Stimulated activated CD8-positive, alpha-beta memory T cell treated with anti-CD3 and anti-CD28 coated beads, Interleukin-15, amount 100 ng/mL, for 1 hour (primary cell): Measurements from ENCODE around the gene IL1R2.

Experiments
- DNase-seq: peaks from one replicate; pipeline ENCODE4 v3.0.0-alpha.2; 2020; ENCODE audit warnings: low read depth

The IL1R2 gene

DNA sequence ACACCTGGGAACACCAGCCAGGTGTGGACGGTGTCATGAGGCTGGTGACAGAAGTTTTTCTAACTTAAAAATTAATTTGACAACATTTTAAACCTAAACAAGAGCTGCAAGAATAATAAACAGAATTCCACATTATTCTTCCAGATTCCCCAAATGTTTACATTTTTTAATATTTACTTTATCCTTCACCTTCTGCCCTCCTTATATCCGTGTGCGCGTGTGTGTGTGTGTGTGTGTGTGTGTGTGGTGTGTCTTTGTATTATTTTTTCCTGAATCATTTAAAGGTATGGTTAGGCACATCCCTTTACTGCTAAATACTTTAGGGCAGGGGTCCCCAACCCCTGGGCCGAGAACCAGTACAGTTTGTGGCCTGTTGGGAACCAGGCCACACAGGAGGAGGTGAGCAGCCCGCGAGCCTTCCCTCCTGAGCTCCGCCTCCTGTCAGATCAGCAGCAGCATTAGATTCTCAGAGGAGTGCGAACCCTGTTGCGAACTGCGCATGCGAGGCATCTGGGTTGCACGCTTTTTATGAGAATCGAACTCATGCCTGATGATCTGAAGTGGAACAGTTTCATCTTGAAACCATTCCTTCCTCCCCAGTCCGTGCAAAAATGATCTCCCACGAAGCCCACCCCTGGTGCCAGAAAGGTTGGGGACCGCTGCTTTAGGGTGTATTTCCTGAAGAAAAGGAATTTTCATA, 16.4 kb upstream of the IL1R2 start:
- DNase-seq = no peak

- no peak for DNase-seq
These were observed 14.9 kb upstream of the IL1R2 start for GRCh38 chr2:101976891-101977290.

DNA sequence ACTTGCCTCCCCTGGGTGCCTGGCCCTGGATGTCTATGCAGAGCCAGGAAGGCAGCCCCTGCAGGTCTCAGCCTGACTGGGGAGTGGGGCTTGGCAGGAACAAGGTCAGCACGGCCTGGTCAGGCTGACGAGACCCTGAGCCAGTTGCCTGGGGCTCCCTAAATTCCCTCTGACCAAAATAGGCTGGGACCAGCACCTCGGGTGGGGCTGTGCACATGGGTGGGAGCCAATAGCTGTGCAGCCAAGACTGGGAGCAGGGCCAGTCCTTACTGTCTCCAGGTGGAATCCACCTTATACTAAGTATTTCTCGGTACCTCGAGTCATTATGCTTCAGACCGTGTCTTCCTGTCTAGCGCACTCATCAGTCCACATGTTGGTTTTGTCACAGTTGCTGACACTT, 11.4 kb upstream of the IL1R2 start:
- no peak for DNase-seq

DNA sequence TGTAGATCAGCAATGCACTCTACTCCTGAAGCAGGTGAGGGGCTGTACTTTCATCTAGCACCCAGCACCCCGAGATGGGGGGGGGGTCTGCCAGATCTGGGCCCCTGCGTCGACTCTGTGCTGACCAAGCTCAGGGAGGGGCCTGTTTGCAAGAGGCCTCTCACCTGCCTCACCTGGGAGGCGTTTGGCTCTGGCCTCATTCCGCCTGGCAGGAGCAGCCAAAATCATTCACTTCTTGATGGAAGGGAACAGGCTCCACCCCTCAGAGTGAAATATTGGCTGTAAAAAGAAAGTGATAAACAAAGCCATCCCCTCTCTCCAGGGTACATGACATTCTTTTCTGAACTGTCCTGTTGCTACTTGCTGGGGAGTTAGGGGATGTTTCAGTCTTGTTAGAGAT, 10.7 kb upstream of the IL1R2 start:
- no peak for DNase-seq

DNA sequence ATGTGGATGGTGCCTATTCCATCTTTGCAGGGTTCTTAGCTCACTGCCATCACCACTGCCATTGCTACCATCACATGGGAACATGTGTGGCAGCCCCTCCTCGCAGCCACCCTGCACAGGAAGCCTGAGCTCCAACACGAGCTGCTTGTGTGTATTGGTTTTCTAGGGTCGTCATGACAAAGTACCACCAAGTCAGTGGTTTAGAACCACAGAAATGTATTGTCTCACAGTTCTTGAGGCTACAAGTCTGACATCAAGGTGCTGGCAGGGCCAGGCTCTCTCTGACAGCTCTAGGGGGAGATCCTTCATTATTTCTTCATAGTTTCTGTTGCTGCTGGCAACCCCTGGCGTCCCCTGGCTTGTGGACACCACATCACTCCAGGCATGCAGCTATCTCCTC, 10.3 kb upstream of the IL1R2 start:
- no peak for DNase-seq

DNA sequence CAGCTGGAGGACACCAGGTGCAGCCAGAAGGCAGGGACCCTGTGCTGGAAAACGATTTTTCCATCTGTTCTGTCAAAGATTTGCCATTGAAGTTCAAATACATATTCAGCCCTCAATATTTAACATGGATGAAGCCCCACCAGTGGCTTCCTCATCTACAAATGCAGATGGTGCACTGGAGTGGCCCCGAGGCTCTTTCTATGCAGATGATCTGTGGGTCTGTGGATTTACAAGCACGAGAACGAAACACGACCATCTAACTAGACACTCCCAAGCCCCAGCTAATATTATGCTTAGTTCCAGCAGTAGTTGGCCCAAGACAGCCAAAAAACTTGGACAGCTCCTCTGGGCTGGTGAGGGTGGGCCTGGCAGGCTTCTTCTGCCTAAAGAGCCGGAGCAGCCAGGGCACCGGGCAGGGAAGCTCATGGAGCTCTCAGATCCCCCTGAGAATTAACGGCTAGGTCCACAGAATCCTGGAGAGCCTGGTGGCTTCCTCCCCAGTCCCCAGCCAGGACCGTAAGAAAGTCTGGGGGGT, 9.2 kb upstream of the IL1R2 start:
- no peak for DNase-seq

DNA sequence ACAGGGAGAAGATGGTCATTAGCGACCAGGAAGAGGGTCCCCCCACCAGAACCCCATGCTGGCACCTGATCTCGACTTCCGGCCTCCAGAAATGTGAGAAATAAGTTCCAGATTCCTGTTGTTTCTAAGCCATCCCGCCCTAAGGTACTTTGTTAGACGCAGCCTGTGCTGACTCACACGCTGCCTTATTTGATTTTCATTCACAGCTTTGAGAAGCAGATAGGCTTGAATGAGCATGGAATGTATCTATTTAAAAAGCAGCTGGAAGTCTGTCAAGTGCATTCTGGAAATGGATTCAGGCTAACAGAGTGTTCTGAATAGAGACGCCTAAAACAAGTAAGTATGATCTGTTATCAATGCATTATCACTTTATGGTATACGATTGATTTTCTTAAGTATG, 8.3 kb upstream of the IL1R2 start:
- DNase-seq = no peak

DNA sequence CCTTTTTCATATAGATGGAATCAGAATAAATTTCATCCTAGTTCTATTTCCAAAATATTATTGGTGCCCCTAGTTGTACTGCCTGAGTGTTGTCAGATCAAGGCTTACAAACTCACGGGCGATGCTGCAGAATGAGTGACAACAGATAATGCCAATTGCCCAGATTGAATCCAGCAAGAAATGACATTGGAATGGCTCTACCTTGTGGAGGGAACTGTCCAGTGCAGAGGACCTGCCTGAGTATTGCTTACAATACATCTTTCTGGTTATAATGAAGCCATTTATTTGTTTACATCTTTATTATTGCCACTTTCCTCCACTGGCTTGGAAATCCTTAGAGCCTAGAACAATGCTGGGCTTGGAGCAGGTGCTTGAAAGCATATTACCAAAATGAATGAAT, 7.8 kb upstream of the IL1R2 start:
- no peak for DNase-seq

GRCh38 chr2:101984656-101985055, 7.1 kb upstream of the IL1R2 start:
- no peak for DNase-seq

- DNase-seq = no peak
These were observed 6.5 kb upstream of the IL1R2 start for GRCh38 chr2:101985101-101985792.

GRCh38 chr2:101985793-101986164, 6.0 kb upstream of the IL1R2 start:
- DNase-seq = no peak

- no peak for DNase-seq
These were observed 5.4 kb upstream of the IL1R2 start for GRCh38 chr2:101986376-101986775.

DNA sequence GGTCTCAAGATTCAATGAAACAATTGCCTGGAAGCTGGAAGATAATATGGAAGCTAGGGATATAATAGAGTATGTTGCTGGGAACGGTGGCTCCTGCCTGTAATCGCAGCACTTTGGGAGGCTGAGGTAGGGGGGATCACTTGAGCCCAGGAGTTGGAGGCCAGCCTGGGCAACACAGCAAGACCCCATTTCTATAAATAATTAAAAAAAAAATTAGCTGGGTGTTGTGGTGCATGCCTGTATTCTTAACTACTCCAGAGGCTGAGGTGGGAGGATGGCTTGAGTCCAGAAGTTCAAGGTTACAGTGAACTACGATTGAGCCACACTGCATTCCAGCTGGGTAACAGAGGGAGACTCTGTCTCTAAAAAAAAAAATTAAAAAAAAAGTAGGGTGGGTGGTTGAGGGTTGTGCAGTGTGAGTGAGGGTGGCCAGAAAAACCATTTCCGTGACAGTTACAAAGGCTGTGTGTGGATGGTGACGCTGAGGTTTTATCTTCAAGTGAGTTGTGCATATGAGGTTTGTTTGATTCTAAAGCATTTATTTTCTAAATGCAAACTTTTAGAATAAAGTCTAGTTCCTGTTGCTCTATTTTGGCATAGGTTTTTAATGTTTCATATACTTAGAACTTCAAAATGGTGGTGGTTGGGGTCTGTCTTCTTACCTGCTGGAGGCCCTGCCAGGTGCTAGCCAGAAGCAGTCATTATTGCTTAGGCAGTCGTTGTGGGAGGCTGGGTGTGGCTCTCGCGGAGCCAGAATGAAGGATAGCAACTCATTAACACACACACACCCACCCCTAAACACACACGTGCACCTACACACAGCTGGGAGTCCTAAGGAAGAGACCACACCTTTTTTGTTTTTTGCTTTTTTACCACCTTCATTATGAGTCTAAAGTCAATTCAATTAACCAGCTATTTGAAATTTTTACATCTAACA, 4.7 kb upstream of the IL1R2 start:
- no peak for DNase-seq

GRCh38 chr2:101987832-101988231, 3.9 kb upstream of the IL1R2 start:
- DNase-seq = no peak

GRCh38 chr2:101988541-101988940, 3.2 kb upstream of the IL1R2 start:
- no peak for DNase-seq

GRCh38 chr2:101989740-101990460, 1.9 kb upstream of the IL1R2 start:
- no peak for DNase-seq

DNA sequence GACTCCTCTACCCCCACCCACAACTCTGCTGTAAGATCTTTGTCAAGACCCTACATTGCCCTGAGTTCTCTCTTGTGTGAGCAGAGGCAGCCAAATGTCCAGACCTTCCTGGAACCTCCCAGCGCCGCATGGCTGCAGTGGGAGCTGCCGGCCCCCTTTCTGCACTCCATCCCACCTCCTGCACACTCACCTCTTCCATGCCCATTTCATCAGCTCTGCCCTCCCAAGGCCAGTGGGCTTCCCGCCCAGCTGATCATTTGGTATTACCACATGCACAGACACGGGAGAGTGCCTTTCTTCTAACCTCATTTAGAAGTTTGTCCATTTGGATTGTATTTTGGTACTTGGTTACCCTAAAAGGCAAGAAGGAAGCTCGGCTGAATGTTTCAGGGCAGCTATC, 2.0 kb downstream of the IL1R2 start:
- DNase-seq = no peak

GRCh38 chr2:101995019-101995418, 3.3 kb downstream of the IL1R2 start:
- DNase-seq = no peak

GRCh38 chr2:101995804-101996203, 4.0 kb downstream of the IL1R2 start:
- DNase-seq = no peak

DNA sequence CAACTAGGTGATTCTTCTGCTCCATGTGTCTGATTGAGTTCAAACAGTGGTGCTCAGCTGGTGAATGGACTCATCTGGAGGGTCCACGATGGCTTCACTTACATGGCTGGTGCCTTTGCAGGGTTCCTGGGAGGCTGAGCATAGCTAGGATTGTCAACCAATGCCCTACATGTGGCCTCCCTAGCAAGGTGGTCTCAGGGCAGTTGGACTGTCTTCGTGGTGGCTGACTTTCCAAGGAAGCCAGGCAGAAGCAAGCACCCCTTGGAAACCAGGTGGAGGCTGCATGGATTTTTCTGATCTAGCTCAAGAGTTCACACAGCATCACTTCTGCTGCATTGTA, 6.8 kb downstream of the IL1R2 start:
- no peak for DNase-seq

- no peak for DNase-seq
These were observed 7.4 kb downstream of the IL1R2 start for GRCh38 chr2:101998896-101999789.
